Prostate gland (tissue), 2 donors: ENCODE measurements around the gene BMPER. TPM values are rescaled to one million over a fixed set of nuclear protein-coding genes. Genes with fewer than 3 reads are reported as not detected.

Source experiments
- DNase-seq: peaks from one replicate; pipeline ENCODE4 v3.0.0-alpha.2; 2019; ENCODE audit warnings: low spot score
- H3K27ac ChIP-seq, 2 donors: fragments of 200-600 bp; sonication (generic); 2 replicates each; pipeline ENCODE4 v1.5.1; 2017 to 2019
- H3K27me3 ChIP-seq: fragments of 200-600 bp; sonication (generic); replicated peaks from 2 replicates; pipeline ENCODE4 v1.5.1; 2019; ENCODE audit not compliant: insufficient read depth
- H3K36me3 ChIP-seq, 2 donors: fragments of 200-600 bp; sonication (generic); 1 replicate in 1 of 2; 2 replicates in 1 of 2; pipeline versions ENCODE4 v1.5.1 to v1.8.1; 2017 to 2019
- H3K4me1 ChIP-seq: fragments of 200-600 bp; sonication (generic); replicated peaks from 2 replicates; pipeline ENCODE4 v1.5.1; 2019
- H3K4me3 ChIP-seq, 2 donors: fragments of 200-600 bp; sonication (generic); 2 replicates each; pipeline ENCODE4 v1.5.1; 2017 to 2019
- H3K9me3 ChIP-seq: fragments of 200-600 bp; sonication (generic); 2 replicates; pipeline ENCODE4 v1.5.1; 2017
- CTCF ChIP-seq, 4 experiments: fragments of 200-600 bp in 2 of 4; fragments of 450-650 bp in 2 of 4; sonication (generic) in 2 of 4; IDR thresholded peaks; 1 replicate in 3 of 4; 2 replicates in 1 of 4; pipeline ENCODE4 v1.5.1; 2016 to 2019; ENCODE audit warnings: antibody characterized with exemption in 4 of 4, mild to moderate bottlenecking in 2 of 4, moderate library complexity in 2 of 4
- POLR2A ChIP-seq: fragments of 450-650 bp; IDR thresholded peaks from one replicate; pipeline ENCODE4 v1.6.1; 2016; ENCODE audit warnings: antibody characterized with exemption, mild to moderate bottlenecking
- POLR2AphosphoS5 ChIP-seq: sonication (generic); formaldehyde crosslinking; IDR thresholded peaks from one replicate; pipeline ENCODE4 v1.6.1; 2017; ENCODE audit warnings: antibody characterized with exemption
- WGBS: methylation state at CpG from one replicate; pipeline ENCODE4 v1.1.5; 2018; 5-methylcytosine and 5-hydroxymethylcytosine counted together
- intact Hi-C: fragments of 100-400 bp; cut with DNase I; formaldehyde crosslinking; loops from one replicate; pipeline ENCODE4 v1.14.2; 2022
- total RNA-seq, 2 donors: library from RNA; depleted of rRNA; stranded (reverse); fragments of >200 nt; gene quantifications; one replicate each; pipeline ENCODE4 v1.1.0, GENCODE V29; 2016

Gene BMPER
- total RNA-seq, 2 donors from 2014 or later, result 4.5 to 8.4 TPM

GRCh38 chr7:34096198-34096651 lies 190.9 kb downstream of the BMPER start:
- Histone ChIP-seq H3K36me3 (no peaks in the 10 kb centered on the region), H3K9me3 (no peaks in the 10 kb centered on the region), H3K27me3 (no peaks in the 10 kb centered on the region), H3K4me3 (no peak overlapping the region), H3K4me1 (no peaks in the 10 kb centered on the region), H3K27ac (peak overlapping the region in 1 of 2 donors; percentile 48)
- intact Hi-C loops, result loop anchor here (5.0 to 10.0 kb wide), 2 partner anchors 61 to 939 kb away; partner anchors contain the start of gene DPY19L1
- WGBS, result 5% methylated on average over 4 of the region's 4 CpGs
- TF ChIP-seq CTCF (IDR thresholded peaks at IDR 0.05) (no peak), POLR2AphosphoS5 (peak; percentile 42)
- DNase-seq, result peak; percentile 58

- Histone ChIP-seq H3K4me1 (no peaks in the 10 kb centered on the region), H3K36me3 (no peaks in the 10 kb centered on the region), H3K9me3 (no peaks in the 10 kb centered on the region), H3K27me3 (no peaks in the 10 kb centered on the region), H3K27ac (no peak overlapping the region), H3K4me3 (no peak overlapping the region)
- 55% methylated on average over 2 of the region's 2 CpGs for WGBS
- intact Hi-C loops, result loop anchor here (5.0 to 10.0 kb wide), 2 partner anchors 61 to 938 kb away; partner anchors contain the start of gene DPY19L1
- no peak for DNase-seq
- TF ChIP-seq POLR2A (no peak), CTCF (IDR thresholded peaks at IDR 0.05) (no peak), POLR2AphosphoS5 (no peak)
Observed at GRCh38 chr7:34096777-34097176, 191.4 kb downstream of the BMPER start.

- Histone ChIP-seq H3K4me1 (no peaks in the 10 kb centered on the region), H3K27ac (no peak overlapping the region), H3K9me3 (no peaks in the 10 kb centered on the region), H3K4me3 (no peak overlapping the region), H3K27me3 (no peaks in the 10 kb centered on the region), H3K36me3 (no peaks in the 10 kb centered on the region)
- no peak for TF ChIP-seq POLR2A
- no peak for TF ChIP-seq POLR2AphosphoS5
- no peak for TF ChIP-seq CTCF (IDR thresholded peaks at IDR 0.05)
- intact Hi-C loops, result no loop called here
- 57% methylated on average over 4 of the region's 4 CpGs for WGBS
- no peak for DNase-seq
Observed at GRCh38 chr7:34100661-34101060, 195.3 kb downstream of the BMPER start.

GRCh38 chr7:34104115-34104514 lies 198.8 kb downstream of the BMPER start:
- Histone ChIP-seq H3K4me3 (no peak overlapping the region), H3K4me1 (no peaks in the 10 kb centered on the region), H3K9me3 (no peaks in the 10 kb centered on the region), H3K36me3 (no peaks in the 10 kb centered on the region), H3K27me3 (no peaks in the 10 kb centered on the region), H3K27ac (no peak overlapping the region)
- WGBS, result 80% methylated on average over 6 of the region's 6 CpGs
- intact Hi-C loops, result no loop called here
- no peak for TF ChIP-seq POLR2AphosphoS5
- TF ChIP-seq CTCF (IDR thresholded peaks at IDR 0.05), result no peak
- no peak for TF ChIP-seq POLR2A
- no peak for DNase-seq

GRCh38 chr7:34104992-34105391 lies 199.7 kb downstream of the BMPER start:
- H3K27me3 ChIP-seq, result no peaks in the 10 kb centered on the region
- no peak overlapping the region for H3K27ac ChIP-seq
- WGBS, result 100% methylated on average over 1 of the region's 1 CpG
- TF ChIP-seq CTCF (IDR thresholded peaks at IDR 0.05), result no peak
- TF ChIP-seq POLR2A, result no peak
- TF ChIP-seq POLR2AphosphoS5, result no peak
- H3K9me3 ChIP-seq, result no peaks in the 10 kb centered on the region
- no peak overlapping the region for H3K4me3 ChIP-seq
- no peak for DNase-seq
- H3K36me3 ChIP-seq, result no peaks in the 10 kb centered on the region
- intact Hi-C loops, result no loop called here
- H3K4me1 ChIP-seq, result no peaks in the 10 kb centered on the region
